ENCODE data around the gene BNIP1.
"Not testable (repeated sequence)": the region's sequence is repeated elsewhere in the genome, so short reads cannot be mapped to it uniquely, and the experiment has no call there.

The BNIP1 gene

GRCh38 chr5:173144200-173145176, at the start of gene BNIP1:
TSS of gene BNIP1 (plus strand) at chr5:173144531. CDS start at chr5:173144546, 15 bp downstream.
- peak; percentile 92 for DNase-seq (ENCODE audit: low read depth)

- no peak for DNase-seq (ENCODE audit: low read depth)
Observed at GRCh38 chr5:173098787-173099186, 45.5 kb upstream of the BNIP1 start.

- no peak for DNase-seq (ENCODE audit: low read depth)
Observed at GRCh38 chr5:173099461-173099860, 44.9 kb upstream of the BNIP1 start.

GRCh38 chr5:173101245-173101644, 43.1 kb upstream of the BNIP1 start:
- DNase-seq (ENCODE audit: low read depth): no peak

GRCh38 chr5:173103411-173103810, 40.9 kb upstream of the BNIP1 start:
- DNase-seq (ENCODE audit: low read depth): no peak

- no peak for DNase-seq (ENCODE audit: low read depth)
Observed at GRCh38 chr5:173108914-173109313, 35.4 kb upstream of the BNIP1 start.

GRCh38 chr5:173114536-173114935, 29.8 kb upstream of the BNIP1 start:
- no peak for DNase-seq (ENCODE audit: low read depth)

- DNase-seq (ENCODE audit: low read depth): no peak
Observed at GRCh38 chr5:173119719-173120118, 24.6 kb upstream of the BNIP1 start.

- DNase-seq (ENCODE audit: low read depth): peak; percentile 57
Observed at GRCh38 chr5:173123416-173123815, 20.9 kb upstream of the BNIP1 start.

GRCh38 chr5:173132166-173132565, 12.2 kb upstream of the BNIP1 start:
- not testable (repeated sequence) for DNase-seq (ENCODE audit: low read depth)

GRCh38 chr5:173138707-173139106, 5.6 kb upstream of the BNIP1 start:
- peak; percentile 29 for DNase-seq (ENCODE audit: low read depth)

- DNase-seq (ENCODE audit: low read depth): no peak
Observed at GRCh38 chr5:173139631-173140030, 4.7 kb upstream of the BNIP1 start.

GRCh38 chr5:173140769-173141168, 3.6 kb upstream of the BNIP1 start:
- no peak for DNase-seq (ENCODE audit: low read depth)

- DNase-seq (ENCODE audit: low read depth): no peak
Observed at GRCh38 chr5:173143567-173143966, 764 bp upstream of the BNIP1 start.

GRCh38 chr5:173148354-173148753, 4.0 kb downstream of the BNIP1 start:
- DNase-seq (ENCODE audit: low read depth): no peak

GRCh38 chr5:173152547-173152946, 8.2 kb downstream of the BNIP1 start:
- no peak for DNase-seq (ENCODE audit: low read depth)

GRCh38 chr5:173153842-173154241, 9.5 kb downstream of the BNIP1 start:
- DNase-seq (ENCODE audit: low read depth): no peak

- not testable (repeated sequence) for DNase-seq (ENCODE audit: low read depth)
Observed at GRCh38 chr5:173154619-173155018, 10.3 kb downstream of the BNIP1 start.

- no peak for DNase-seq (ENCODE audit: low read depth)
Observed at GRCh38 chr5:173155912-173156311, 11.6 kb downstream of the BNIP1 start.

GRCh38 chr5:173158366-173158765, 14.0 kb downstream of the BNIP1 start:
- DNase-seq (ENCODE audit: low read depth): no peak

GRCh38 chr5:173159256-173159655, 14.9 kb downstream of the BNIP1 start:
- DNase-seq (ENCODE audit: low read depth): no peak

GRCh38 chr5:173161148-173161547, 16.8 kb downstream of the BNIP1 start:
- no peak for DNase-seq (ENCODE audit: low read depth)

- DNase-seq (ENCODE audit: low read depth): peak; percentile 29
Observed at GRCh38 chr5:173163219-173163618, 18.9 kb downstream of the BNIP1 start.

Measured in EH (cell line).